Breast epithelium (tissue), 3 donors: ENCODE data around the gene KRT4.

Experiments
- CTCF ChIP-seq, 3 donors: fragments of 450-650 bp; IDR thresholded peaks; one replicate each; pipeline ENCODE4 v1.5.1; 2016 to 2017; ENCODE audit warnings: antibody characterized with exemption in 3 of 3, mild to moderate bottlenecking in 3 of 3, moderate library complexity in 3 of 3
- POLR2A ChIP-seq: fragments of 450-650 bp; IDR thresholded peaks from one replicate; pipeline ENCODE4 v1.6.1; 2016; ENCODE audit warnings: antibody characterized with exemption, mild to moderate bottlenecking, moderate library complexity

- no peak for TF ChIP-seq CTCF (IDR thresholded peaks at IDR 0.05)
- TF ChIP-seq POLR2A, result no peak
These were observed 48.1 kb upstream of the KRT4 start for GRCh38 chr12:52862023-52862422.
